ENCODE data around the gene NPIPB9.
A peak's percentile ranks its signal among the peaks of the same experiment; 100 is the strongest.

The NPIPB9 gene

DNA sequence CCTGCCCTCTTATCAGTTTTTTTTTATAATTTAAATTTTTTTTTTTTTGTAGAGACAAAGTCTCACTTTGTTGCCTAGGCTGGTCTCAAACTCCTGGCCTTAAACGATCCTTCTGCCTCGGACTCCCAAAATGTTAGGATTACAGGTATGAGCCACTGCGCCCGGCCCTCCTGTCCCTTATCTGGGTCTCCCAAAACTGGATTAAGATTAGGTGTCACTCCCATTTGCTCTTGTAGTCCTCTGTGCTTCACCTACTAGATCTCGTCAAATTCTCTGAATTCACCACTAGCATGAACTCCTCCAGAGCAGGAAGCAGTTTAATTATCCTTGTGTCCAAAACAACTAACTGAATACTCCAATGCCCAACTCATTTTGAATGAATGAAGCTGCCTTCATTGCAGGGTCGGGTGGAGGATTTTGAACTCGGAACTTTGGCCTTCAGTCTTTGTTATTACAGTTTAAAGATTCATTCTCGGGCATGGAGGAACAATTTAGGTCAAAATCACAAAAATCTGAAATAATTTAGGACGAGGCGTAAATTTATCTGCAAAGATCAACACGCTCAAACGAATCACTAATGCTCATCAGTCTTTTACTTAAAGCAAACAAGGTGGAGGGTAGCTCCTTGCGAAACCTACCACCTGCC lies 70.4 kb downstream of the NPIPB9 start:
- no peaks in the 10 kb centered on the region for H3K9me3 ChIP-seq (ENCODE audit: control insufficient read depth, low read length)
- peaks cover 10% of the 10 kb centered on the region for H3K4me1 ChIP-seq
- H3K79me2 ChIP-seq: peaks cover 21% of the 10 kb centered on the region
- peak overlapping the region; percentile 71 for H3K4me2 ChIP-seq (ENCODE audit: low read length)
- H3K4me3 ChIP-seq (ENCODE audit: low read depth, low read length): peak overlapping the region; percentile 99
- peak overlapping the region; percentile 92 for H2AFZ ChIP-seq
- no peaks in the 10 kb centered on the region for H3K27me3 ChIP-seq (ENCODE audit: control insufficient read depth, insufficient read depth, low read length)
- H3K27ac ChIP-seq: peak overlapping the region; percentile 95
- no peak overlapping the region for H3K9ac ChIP-seq
- no peaks in the 10 kb centered on the region for H3K36me3 ChIP-seq (ENCODE audit: control insufficient read depth, insufficient read depth, low read length)
- no peak for TF ChIP-seq CTCF (IDR thresholded peaks at IDR 0.05)

All from parathyroid adenoma (tissue), 2 donors.